Stimulated activated CD4-positive, alpha-beta T cell treated with anti-CD3 and anti-CD28 coated beads, Interleukin-12 subunit alpha, Interleukin-12 subunit beta, amount 100 ng/mL, for 48 hours (primary cell): ENCODE measurements around the gene RNF157.
"Not testable (repeated sequence)": the region's sequence is repeated elsewhere in the genome, so short reads cannot be mapped to it uniquely, and the experiment has no call there.

ENCODE experiments used
- DNase-seq, 3 donors: peaks; one replicate each; pipeline ENCODE4 v3.0.0-alpha.2; 2020; ENCODE audit warnings: low read depth in 2 of 3, low spot score in 1 of 3

The RNF157 gene

GRCh38 chr17:76195281-76196096 lies 44.8 kb downstream of the RNF157 start:
- no peak for DNase-seq

DNA sequence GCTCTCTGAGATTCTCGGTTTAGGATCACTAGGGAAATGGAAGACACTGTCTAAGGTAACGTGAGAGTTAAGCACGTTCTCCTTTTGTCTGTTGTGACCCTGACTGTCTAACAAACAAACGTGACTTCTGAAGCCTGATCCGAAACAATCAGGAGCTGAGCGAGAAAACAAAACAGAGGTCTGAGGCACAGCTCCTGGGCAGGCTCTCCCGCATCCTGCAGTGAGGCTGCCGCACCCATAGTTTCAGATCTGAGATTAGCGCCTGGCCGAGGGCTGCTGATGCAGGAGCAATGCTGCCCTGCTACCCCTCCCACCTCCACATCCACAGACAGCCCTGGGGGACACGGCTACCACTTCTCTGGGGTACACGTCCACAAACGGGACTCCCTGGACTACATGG lies 46.7 kb downstream of the RNF157 start:
- peak in 1 of 3 donors; percentile 18 for DNase-seq

- no peak for DNase-seq
Measured at GRCh38 chr17:76191896-76192295, 48.4 kb downstream of the RNF157 start.

GRCh38 chr17:76189741-76190140 lies 50.6 kb downstream of the RNF157 start:
- no peak for DNase-seq

DNA sequence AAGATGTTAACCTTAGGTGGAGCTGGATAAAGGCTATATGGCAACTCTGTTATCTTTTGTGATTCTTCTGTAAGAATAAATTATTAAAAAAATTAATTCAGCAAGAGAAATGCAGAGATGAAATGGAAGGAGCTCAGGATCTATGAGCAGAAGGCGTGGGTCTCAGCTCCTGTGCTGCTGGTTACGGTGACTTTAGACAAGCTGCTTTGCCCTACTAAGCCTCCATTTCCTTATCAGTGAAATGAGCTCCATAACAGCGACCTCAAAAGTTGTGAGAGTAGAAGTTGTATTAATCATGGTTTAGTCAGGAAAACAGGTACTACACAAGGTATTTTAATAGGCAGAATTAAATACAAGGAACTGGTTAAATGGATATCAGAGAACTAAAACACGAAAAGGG lies 51.0 kb downstream of the RNF157 start:
- DNase-seq = no peak

- DNase-seq = no peak
Measured at GRCh38 chr17:76188213-76189016, 51.9 kb downstream of the RNF157 start.

GRCh38 chr17:76186774-76187173 lies 53.5 kb downstream of the RNF157 start:
- not testable (repeated sequence) for DNase-seq

GRCh38 chr17:76184290-76184689 lies 56.0 kb downstream of the RNF157 start:
- no peak for DNase-seq

DNA sequence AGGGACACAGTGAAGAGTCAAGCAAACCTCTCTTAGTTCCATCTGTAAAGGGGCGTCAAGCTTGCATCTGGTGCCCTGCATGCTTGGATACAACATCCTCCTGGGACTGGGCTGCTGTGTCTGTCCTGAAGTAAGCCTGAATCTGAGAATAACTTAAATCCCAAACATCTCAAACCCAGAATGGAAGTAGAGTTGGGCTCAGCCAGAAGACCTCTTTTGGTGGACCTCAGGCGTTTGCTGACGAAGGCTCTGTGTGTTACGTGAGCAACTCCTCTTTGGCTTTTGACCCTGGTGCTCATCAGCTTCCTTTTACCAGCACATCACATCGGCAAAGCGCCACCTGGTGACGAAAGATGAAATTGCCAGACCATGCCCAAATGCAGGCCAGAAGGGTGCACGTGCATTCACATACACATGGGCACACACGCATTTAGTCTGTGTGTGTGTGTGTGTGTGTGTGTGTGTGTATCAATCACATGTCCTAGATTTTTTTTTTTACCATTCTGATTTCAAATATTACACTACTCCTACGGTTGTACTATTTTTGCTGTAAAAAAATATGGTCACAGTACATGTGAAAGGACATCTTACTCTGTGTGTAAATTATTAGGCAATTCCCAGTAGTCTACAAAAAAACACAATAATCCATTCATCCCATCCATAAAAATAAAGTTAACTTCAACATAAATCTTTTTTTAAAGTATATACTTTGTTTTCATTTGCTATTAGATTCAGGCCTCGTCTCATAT lies 58.1 kb downstream of the RNF157 start:
- peak; percentile 90 to 99 (median 96) for DNase-seq

GRCh38 chr17:76179496-76180467 lies 60.5 kb downstream of the RNF157 start:
- peak in 1 of 3 donors; percentile 16 for DNase-seq

DNA sequence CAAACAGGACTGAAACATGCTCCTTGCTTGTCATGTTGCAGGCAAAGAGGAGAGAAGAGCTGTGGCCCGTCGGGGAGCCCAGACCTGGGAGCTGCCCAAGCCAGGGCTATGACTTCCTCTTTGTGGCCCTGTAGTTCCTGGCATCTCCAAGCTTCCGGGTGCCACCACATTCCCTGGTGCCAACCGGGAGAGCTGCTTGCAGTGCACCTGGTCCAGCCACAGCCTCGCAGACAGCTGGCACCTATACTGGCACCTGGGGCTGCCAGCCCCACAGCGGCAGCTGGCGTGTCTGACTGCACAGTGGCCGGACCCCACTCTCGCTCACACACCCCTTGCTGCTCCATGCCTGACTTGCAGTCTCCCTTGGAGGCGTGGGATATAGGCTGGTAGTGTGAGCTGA lies 62.2 kb downstream of the RNF157 start:
- DNase-seq = no peak

DNA sequence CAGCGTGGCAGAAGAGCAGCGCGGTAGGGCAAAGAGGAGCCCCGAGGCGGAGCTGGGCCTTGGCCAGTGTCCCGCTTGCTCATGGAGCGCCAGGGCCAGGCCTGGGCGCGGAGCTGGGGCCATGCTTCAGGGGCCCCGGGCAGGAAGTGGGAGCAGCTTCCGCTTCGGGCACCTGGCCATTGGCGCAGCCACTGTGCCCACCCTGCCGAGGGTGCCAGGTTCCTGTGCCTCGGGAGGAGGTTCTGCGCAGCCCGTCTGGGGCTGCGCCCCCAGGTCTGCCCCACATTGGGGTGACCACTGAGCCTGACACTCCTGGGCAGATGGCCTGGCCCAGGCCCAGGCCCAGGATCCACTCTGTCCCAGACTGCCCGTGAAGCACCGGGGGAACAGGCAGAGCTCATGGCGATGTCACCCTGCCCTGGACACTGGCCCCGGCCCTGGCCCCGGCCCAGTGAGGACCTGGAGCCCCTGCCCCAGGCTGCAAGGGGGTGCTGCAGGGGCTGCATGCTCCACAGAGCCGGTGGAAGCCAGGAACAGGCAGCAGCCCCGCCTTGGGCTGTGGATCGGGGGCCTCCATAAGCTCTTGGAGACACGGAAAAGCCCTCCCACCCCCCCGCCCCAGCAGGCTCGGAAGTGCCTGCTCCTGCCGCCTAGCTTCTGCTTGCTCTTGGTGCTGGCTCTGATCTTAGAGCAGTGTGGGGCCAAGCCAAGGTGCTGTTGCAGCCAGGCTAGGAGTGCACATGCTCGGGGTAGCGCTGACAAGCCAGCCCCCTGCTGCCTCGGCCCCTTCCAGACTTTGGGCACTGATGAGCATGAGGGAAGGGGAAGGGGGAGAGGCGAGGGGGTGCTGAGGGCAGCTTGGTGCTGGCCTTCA lies 63.4 kb downstream of the RNF157 start:
- no peak for DNase-seq

DNA sequence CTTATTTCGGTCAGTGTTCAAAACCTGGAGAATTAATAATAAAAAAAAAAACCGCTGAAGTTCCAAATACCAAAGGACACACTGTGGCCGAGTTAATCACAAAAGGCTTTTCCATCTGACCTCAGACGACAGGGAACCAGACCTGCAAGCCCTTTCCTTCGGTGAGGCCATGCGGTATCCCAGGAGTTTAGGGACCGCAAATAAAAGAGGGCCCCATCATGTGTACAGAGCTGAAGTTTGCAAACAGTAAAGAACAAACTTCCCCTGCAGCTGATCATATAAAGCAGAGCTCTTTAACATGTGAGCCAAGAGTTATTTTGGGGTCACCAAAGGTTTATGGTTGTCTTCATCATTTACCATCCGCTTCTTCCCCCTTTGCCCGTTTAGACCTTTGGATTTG lies 66.3 kb downstream of the RNF157 start:
- no peak for DNase-seq

GRCh38 chr17:76173474-76173873 lies 66.8 kb downstream of the RNF157 start:
- DNase-seq = no peak

DNA sequence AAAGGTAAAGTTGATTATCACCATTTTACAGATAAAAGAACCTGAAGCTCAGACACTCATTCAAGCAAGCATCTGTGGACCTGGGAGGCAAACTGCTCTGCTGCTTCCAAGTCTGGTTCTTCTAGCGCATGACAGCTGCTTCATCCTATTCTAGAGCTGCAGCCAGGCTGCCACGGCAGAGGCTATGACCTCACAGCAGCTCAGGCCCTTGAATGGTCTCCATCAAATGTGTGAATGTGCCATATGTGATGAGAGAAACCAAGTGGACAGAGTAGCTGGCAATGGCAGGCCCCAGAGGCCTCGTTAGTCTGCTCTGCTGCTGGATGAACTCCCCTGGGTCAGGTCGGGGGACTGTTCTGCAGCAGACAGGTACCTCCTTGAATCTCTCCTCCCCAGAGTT lies 68.6 kb downstream of the RNF157 start:
- DNase-seq = no peak

- DNase-seq = no peak
Measured at GRCh38 chr17:76170114-76170513, 70.2 kb downstream of the RNF157 start.

DNA sequence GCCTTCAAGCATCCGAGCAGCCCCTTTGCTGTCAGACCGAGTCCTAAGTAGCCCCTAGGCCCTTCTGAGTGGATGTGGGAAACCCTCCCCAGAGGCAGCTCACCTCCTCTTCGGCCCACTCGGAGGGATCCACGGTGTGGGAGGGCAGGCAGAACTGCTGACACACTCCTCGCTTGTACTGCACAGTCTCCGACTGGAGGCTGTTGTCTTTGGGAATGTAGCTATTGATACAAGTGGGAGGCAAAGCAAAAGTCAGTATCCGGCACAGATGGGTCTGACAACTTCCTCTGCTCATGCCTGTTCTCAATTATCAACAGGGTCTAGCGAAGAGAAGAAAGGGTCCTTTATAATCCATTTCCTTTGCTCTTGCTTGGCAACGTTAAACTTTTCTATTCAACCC lies 73.4 kb downstream of the RNF157 start:
- no peak for DNase-seq

DNA sequence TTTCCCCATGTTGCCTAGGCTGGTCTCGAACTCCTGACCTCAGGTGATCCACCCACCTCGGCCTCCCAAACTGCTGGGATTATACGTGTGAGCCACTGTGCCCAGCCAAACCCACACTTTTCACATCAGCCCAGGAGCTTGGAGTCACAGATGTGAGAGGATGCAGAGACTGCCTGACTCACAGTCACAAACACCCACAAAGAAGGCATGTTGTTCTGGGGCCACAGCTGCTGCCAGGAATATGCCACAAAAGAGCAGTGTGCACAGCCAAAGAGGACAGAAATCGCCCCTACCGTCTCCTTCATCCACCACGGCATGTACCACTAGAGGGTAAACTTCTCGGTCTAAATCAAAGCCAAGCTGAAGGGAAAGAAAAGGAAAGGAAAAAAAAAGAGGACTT lies 74.1 kb downstream of the RNF157 start:
- peak in 1 of 3 donors; percentile 21 for DNase-seq

- no peak for DNase-seq
Measured at GRCh38 chr17:76164331-76164730, 76.0 kb downstream of the RNF157 start.

DNA sequence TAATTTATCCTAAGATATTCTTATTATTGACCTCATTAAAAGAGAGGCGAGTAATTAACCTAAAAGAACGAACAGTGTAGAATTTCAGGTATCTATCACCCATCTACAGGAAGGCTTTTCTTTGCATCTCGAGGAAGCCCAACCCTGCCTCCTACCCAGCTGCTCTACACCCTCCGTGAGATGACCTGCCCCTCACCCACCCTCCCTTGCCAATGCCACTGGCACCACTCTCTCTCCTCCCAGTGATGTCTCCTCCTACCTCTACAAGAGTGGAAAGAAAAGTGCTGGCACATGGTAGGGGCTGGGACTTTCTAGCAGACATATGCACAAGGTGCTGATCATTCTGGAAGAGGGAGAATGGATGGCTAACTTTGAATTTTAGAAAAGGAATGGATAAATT lies 76.4 kb downstream of the RNF157 start:
- no peak for DNase-seq
